Measurements from ENCODE around the gene APOA1.

Gene APOA1

GRCh38 chr11:116837231-116838091 is at the start of gene APOA1:
Gene APOA1 (minus strand): TSS chr11:116837622. CDS start chr11:116837387, 235 bp downstream.
- no peak for TF ChIP-seq CTCF (IDR thresholded peaks at IDR 0.05; ENCODE audit: low read depth, low read length, missing control alignments)
- in situ Hi-C loops (cut with HindIII; ENCODE audit: low sequenced_read_pairs): no loop called here
- H3K4me3 ChIP-seq (ENCODE audit: low read depth, low read length): no peak within 1 kb of the TSS
- no peak for DNase-seq (ENCODE audit: low read depth)

- in situ Hi-C loops (cut with HindIII; ENCODE audit: low sequenced_read_pairs): loop anchor here (25.0 kb wide), 1 partner anchor 201 kb away; the partner anchor contains the start of gene SIK3
- no peak overlapping the region for H3K4me3 ChIP-seq (ENCODE audit: low read depth, low read length)
- no peak for TF ChIP-seq CTCF (IDR thresholded peaks at IDR 0.05; ENCODE audit: low read depth, low read length, missing control alignments)
- DNase-seq (ENCODE audit: low read depth): peak; percentile 33
Measured at GRCh38 chr11:116885951-116886655, 48.7 kb upstream of the APOA1 start.

- TF ChIP-seq CTCF (IDR thresholded peaks at IDR 0.05; ENCODE audit: low read depth, low read length, missing control alignments): no peak
- H3K4me3 ChIP-seq (ENCODE audit: low read depth, low read length): no peak overlapping the region
- peak; percentile 45 for DNase-seq (ENCODE audit: low read depth)
- in situ Hi-C loops (cut with HindIII; ENCODE audit: low sequenced_read_pairs): loop anchor here (25.0 kb wide), 1 partner anchor 205 kb away; the partner anchor contains the start of gene SIK3
Measured at GRCh38 chr11:116882386-116882785, 45.0 kb upstream of the APOA1 start.

GRCh38 chr11:116881143-116881542 is 43.7 kb upstream of the APOA1 start:
- in situ Hi-C loops (cut with HindIII; ENCODE audit: low sequenced_read_pairs): loop anchor here (25.0 kb wide), 1 partner anchor 206 kb away; the partner anchor contains the start of gene SIK3
- no peak for TF ChIP-seq CTCF (IDR thresholded peaks at IDR 0.05; ENCODE audit: low read depth, low read length, missing control alignments)
- no peak overlapping the region for H3K4me3 ChIP-seq (ENCODE audit: low read depth, low read length)
- DNase-seq (ENCODE audit: low read depth): no peak

- in situ Hi-C loops (cut with HindIII; ENCODE audit: low sequenced_read_pairs): loop anchor here (25.0 kb wide), 1 partner anchor 207 kb away; the partner anchor contains the start of gene SIK3
- no peak overlapping the region for H3K4me3 ChIP-seq (ENCODE audit: low read depth, low read length)
- TF ChIP-seq CTCF (IDR thresholded peaks at IDR 0.05; ENCODE audit: low read depth, low read length, missing control alignments): peak; percentile 78
- peak; percentile 73 for DNase-seq (ENCODE audit: low read depth)
Measured at GRCh38 chr11:116879800-116880625, 42.6 kb upstream of the APOA1 start.

GRCh38 chr11:116876656-116877055 is 39.2 kb upstream of the APOA1 start:
- in situ Hi-C loops (cut with HindIII; ENCODE audit: low sequenced_read_pairs): loop anchor here (25.0 kb wide), 1 partner anchor 211 kb away; the partner anchor contains the start of gene SIK3
- no peak for TF ChIP-seq CTCF (IDR thresholded peaks at IDR 0.05; ENCODE audit: low read depth, low read length, missing control alignments)

More at GRCh38 chr11:116876656-116877055, 39.2 kb upstream of the APOA1 start:
- H3K4me3 ChIP-seq (ENCODE audit: low read depth, low read length): no peak overlapping the region
- DNase-seq (ENCODE audit: low read depth): no peak

Measured in astrocyte of the cerebellum (primary cell).